GOT3 (cell line): ENCODE data around the gene MTA1.

Experiments used
- DNase-seq: peaks from one replicate; lab custom pipeline; 2025; ENCODE audit warnings: mixed read lengths; lab: John Stamatoyannopoulos, UW

The MTA1 gene

GRCh38 chr14:105387530-105387922 lies 32.1 kb upstream of the MTA1 start:
- no peak for DNase-seq

GRCh38 chr14:105388110-105388951 lies 31.3 kb upstream of the MTA1 start:
- DNase-seq, result no peak

- no peak for DNase-seq
Measured at GRCh38 chr14:105388976-105389375, 30.7 kb upstream of the MTA1 start.

GRCh38 chr14:105389534-105389933 lies 30.1 kb upstream of the MTA1 start:
- no peak for DNase-seq

- no peak for DNase-seq
Measured at GRCh38 chr14:105389976-105390848, 29.4 kb upstream of the MTA1 start.

- DNase-seq, result no peak
Measured at GRCh38 chr14:105390849-105391500, 28.7 kb upstream of the MTA1 start.

GRCh38 chr14:105391541-105391940 lies 28.1 kb upstream of the MTA1 start:
- no peak for DNase-seq

GRCh38 chr14:105392131-105393090 lies 27.2 kb upstream of the MTA1 start:
- no peak for DNase-seq

- no peak for DNase-seq
Measured at GRCh38 chr14:105393151-105393550, 26.5 kb upstream of the MTA1 start.

GRCh38 chr14:105394714-105395537 lies 24.7 kb upstream of the MTA1 start:
- no peak for DNase-seq

- no peak for DNase-seq
Measured at GRCh38 chr14:105395538-105395854, 24.1 kb upstream of the MTA1 start.

- no peak for DNase-seq
Measured at GRCh38 chr14:105397350-105397931, 22.2 kb upstream of the MTA1 start.

- no peak for DNase-seq
Measured at GRCh38 chr14:105398044-105398725, 21.4 kb upstream of the MTA1 start, which contains the start of gene TEX22. TEX22 (plus strand) TSS chr14:105398538; CDS start chr14:105399341, 803 bp downstream.

GRCh38 chr14:105398726-105399465 lies 20.7 kb upstream of the MTA1 start:
- DNase-seq, result no peak

GRCh38 chr14:105399466-105399775 lies 20.2 kb upstream of the MTA1 start:
- no peak for DNase-seq

GRCh38 chr14:105400016-105400415 lies 19.6 kb upstream of the MTA1 start:
- no peak for DNase-seq

- DNase-seq, result no peak
Measured at GRCh38 chr14:105401699-105402098, 17.9 kb upstream of the MTA1 start.

- DNase-seq, result no peak
Measured at GRCh38 chr14:105408592-105408991, 11.0 kb upstream of the MTA1 start.

GRCh38 chr14:105409364-105409763 lies 10.3 kb upstream of the MTA1 start:
- DNase-seq, result no peak
